ENCODE results near the gene FCN2.

Gene FCN2

DNA sequence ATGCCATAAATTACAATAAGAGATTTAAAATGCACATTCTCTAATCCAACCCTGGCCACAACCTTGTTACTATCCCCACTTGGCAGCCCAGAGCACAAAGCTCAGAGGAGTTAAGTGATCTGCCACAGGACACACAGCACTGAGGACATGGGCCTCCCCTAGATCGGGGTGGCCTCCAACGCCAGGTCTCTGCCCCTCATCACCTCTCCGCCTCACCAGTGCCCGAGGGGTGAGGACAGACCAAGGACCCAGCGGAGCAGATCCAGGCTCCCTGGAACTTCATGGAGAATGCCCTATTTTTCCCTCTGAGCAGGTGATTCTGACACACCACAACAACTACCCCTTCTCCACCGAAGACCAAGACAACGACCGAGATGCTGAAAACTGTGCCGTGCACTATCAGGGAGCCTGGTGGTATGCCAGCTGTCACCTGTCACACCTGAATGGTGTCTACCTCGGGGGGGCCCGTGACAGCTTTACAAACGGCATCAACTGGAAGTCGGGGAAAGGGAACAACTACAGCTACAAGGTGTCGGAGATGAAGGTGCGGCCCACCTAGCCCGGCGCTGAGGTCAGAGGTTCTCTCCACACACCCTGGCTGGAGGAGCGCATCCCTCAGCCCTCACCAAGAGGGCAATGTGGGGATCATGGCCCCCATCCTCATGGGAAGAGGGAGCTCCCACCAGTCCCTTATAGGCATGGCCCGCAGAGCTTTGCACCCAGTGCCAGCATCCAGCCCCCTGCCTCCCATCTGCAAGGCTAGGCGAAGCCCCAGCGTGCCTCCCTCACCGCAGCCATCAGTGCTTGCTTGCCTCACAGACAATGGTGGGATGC, 12.5 kb upstream of the FCN2 start:
- Histone ChIP-seq H3K4me3 (ENCODE audit: low read depth in 1 of 2, low read length in 1 of 2) (no peak overlapping the region), H3K27ac (no peak overlapping the region), H3K9me3 (no peaks in the 10 kb centered on the region), H3K27me3 (peaks cover 10% of the 10 kb centered on the region), H3K4me1 (ENCODE audit: control insufficient read depth in 1 of 2, insufficient read depth in 1 of 2, low read depth in 1 of 2, low read length in 1 of 2) (no peaks in the 10 kb centered on the region), H3K36me3 (no peaks in the 10 kb centered on the region)
- TF ChIP-seq, protein P1, sequence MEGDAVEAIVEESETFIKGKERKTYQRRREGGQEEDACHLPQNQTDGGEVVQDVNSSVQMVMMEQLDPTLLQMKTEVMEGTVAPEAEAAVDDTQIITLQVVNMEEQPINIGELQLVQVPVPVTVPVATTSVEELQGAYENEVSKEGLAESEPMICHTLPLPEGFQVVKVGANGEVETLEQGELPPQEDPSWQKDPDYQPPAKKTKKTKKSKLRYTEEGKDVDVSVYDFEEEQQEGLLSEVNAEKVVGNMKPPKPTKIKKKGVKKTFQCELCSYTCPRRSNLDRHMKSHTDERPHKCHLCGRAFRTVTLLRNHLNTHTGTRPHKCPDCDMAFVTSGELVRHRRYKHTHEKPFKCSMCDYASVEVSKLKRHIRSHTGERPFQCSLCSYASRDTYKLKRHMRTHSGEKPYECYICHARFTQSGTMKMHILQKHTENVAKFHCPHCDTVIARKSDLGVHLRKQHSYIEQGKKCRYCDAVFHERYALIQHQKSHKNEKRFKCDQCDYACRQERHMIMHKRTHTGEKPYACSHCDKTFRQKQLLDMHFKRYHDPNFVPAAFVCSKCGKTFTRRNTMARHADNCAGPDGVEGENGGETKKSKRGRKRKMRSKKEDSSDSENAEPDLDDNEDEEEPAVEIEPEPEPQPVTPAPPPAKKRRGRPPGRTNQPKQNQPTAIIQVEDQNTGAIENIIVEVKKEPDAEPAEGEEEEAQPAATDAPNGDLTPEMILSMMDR (IDR thresholded peaks at IDR 0.05) = no peak

DNA sequence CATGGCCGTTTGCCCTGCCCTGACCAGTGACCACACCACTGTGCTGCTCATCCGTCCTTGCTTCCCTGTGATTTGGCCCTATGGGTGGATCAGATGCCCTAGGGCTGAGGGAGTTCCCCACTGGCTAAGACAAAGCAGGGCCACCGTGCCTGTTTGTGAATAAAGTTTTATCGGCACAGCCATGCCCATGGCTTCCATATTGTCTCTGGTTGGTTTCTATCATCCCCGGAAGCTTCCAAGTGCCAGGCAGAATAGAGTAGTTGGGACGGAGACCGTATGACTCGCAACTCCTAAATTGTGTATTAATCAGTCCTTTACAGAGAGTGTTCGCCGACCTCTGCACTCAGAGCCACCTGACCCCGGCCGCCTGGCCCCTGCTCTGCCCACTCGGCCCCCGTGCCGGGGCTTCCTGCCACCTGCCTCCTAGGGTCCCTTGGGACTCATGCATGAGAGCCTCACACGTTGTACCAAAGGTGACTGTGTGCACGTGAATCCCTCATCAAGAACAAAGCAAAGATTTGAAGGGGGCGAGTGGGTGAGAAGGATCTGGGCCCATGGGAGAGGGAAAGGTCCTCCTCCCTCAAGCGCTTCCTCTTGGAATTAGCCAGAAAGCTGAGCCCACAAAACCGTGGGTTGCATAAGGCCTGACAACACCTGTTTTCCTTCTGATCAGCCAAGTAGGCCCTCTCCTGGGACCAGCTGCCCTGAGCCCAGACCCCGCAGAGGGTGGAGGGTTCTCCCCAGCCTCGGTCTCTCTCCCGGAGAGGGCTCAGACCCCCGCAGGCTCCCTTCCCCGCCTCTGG, 11.7 kb upstream of the FCN2 start:
- Histone ChIP-seq H3K27me3 (peaks cover 14% of the 10 kb centered on the region), H3K9me3 (no peaks in the 10 kb centered on the region), H3K27ac (no peak overlapping the region), H3K4me3 (ENCODE audit: low read depth in 1 of 2, low read length in 1 of 2) (no peak overlapping the region), H3K4me1 (ENCODE audit: control insufficient read depth in 1 of 2, insufficient read depth in 1 of 2, low read depth in 1 of 2, low read length in 1 of 2) (no peaks in the 10 kb centered on the region), H3K36me3 (no peaks in the 10 kb centered on the region)
- TF ChIP-seq, protein P1 (IDR thresholded peaks at IDR 0.05) = no peak

DNA sequence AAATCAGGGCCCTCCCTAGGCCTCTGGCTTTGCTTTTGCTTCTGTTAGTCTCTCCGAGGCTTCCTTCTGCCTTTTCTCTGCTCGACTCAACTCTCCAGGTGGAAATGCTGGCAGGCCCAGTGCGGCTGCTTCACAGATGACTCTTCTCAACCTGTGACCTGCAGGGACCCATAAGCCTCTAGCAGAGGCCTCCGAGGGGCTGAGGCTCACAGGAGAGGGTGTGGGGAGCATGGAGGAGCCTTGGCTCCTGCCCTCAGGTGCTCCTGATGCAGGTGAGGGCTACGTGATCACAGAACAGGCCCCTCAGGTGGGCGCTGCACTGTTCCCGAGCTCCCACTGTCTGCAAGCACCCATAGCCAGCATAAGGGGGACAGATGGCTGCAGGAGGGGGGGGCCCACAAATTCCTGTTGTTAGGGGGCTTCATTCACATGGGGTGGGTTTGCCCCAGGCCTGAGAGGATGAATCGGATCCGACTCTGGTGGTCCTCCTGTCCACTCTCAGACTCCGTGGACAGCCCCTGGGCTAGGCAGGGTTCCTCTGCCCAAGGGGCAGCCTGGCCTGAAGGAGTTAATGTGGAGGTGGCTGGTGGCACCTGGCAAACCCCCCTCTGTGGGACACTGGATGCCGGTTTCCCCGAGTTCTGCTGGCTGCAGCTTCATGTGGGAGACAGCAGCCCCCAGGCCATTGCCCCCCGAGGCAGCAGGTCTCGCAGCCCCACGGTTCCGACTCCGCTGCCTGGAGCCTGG, 10.9 kb upstream of the FCN2 start:
- TF ChIP-seq, protein P1 (IDR thresholded peaks at IDR 0.05) = no peak
- H3K27me3 ChIP-seq = peaks cover 14% of the 10 kb centered on the region
- no peak overlapping the region for H3K4me3 ChIP-seq (ENCODE audit: low read depth in 1 of 2, low read length in 1 of 2)
- no peaks in the 10 kb centered on the region for H3K4me1 ChIP-seq (ENCODE audit: control insufficient read depth in 1 of 2, insufficient read depth in 1 of 2, low read depth in 1 of 2, low read length in 1 of 2)
- H3K36me3 ChIP-seq = no peaks in the 10 kb centered on the region
- H3K27ac ChIP-seq = no peak overlapping the region
- no peaks in the 10 kb centered on the region for H3K9me3 ChIP-seq

DNA sequence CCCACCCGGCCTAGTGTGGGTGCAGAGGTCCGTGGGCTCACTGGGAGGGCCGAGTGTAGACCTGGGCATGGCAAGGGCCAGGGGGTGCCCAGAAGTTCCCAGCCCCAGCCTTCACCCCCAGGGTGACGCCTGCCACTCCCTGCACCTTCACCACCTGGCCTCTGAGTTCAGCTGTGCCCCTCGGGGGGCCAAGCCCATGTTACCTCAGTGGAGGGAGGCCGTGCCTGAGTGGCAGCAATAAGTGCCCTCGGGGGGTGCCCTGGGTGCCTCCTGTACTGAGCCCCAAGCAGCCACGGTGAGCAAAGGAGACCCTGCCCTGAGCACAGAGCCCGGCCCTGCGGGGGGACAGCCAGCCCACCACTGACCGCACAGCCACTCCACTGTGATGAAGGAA, 10.3 kb upstream of the FCN2 start:
- Histone ChIP-seq H3K36me3 (no peaks in the 10 kb centered on the region), H3K9me3 (no peaks in the 10 kb centered on the region), H3K27ac (no peak overlapping the region), H3K27me3 (peaks cover 14% of the 10 kb centered on the region), H3K4me3 (ENCODE audit: low read depth in 1 of 2, low read length in 1 of 2) (no peak overlapping the region), H3K4me1 (ENCODE audit: control insufficient read depth in 1 of 2, insufficient read depth in 1 of 2, low read depth in 1 of 2, low read length in 1 of 2) (peaks cover 2 to 4% of the 10 kb centered on the region in 2 experiments)
- TF ChIP-seq, protein P1 (IDR thresholded peaks at IDR 0.05) = no peak
